ENCODE results near the gene GPR78. TPM values are rescaled to one million over a fixed set of nuclear protein-coding genes. Genes with fewer than 3 reads are reported as not detected.

The GPR78 gene
- total RNA-seq, 1 donor from 2014 or later = 0.16 TPM

- Mint-ChIP-seq H3K4me1 (ENCODE audit: low read depth, unreplicated experiment) (no peaks in the 10 kb centered on the region), H3K27ac (ENCODE audit: unreplicated experiment) (no peak overlapping the region), H3K4me3 (ENCODE audit: unreplicated experiment) (no peak overlapping the region)
Measured at GRCh38 chr4:8612646-8613045, 32.5 kb downstream of the GPR78 start.

GRCh38 chr4:8613421-8614364 lies 33.5 kb downstream of the GPR78 start:
- H3K4me3 ChIP-seq (ENCODE audit: insufficient read depth, low read depth, low read length) = no peak overlapping the region
- no peak overlapping the region for H3K4me2 ChIP-seq (ENCODE audit: low read length)
- no peak overlapping the region for H3K27ac ChIP-seq (ENCODE audit: low read depth, low read length)
- H3K4me1 ChIP-seq (ENCODE audit: insufficient read depth, low read length) = no peaks in the 10 kb centered on the region
- H4K20me1 ChIP-seq (ENCODE audit: insufficient read depth, low read length) = no peaks in the 10 kb centered on the region
- FAIRE-seq (no peak), DNase-seq (ENCODE audit: low read depth) (no peak)
- TF ChIP-seq EZH2 (IDR thresholded peaks at IDR 0.05; ENCODE audit: insufficient read depth, low read length) = no peak
- TF ChIP-seq CTCF (IDR thresholded peaks at IDR 0.05; ENCODE audit: insufficient read depth, low read depth, low read length) = no peak
- H3K36me3 ChIP-seq (ENCODE audit: insufficient read depth, low read length) = no peaks in the 10 kb centered on the region
- peaks cover 10% of the 10 kb centered on the region for H3K36me3 Mint-ChIP-seq (ENCODE audit: low read depth, unreplicated experiment)
- no peak overlapping the region for H3K9ac ChIP-seq (ENCODE audit: low read length)
- H2AFZ ChIP-seq (ENCODE audit: low read depth, low read length) = no peak overlapping the region
- peaks cover 46% of the 10 kb centered on the region for H3K27me3 Mint-ChIP-seq (ENCODE audit: low read depth, unreplicated experiment)
- no peaks in the 10 kb centered on the region for H3K79me2 ChIP-seq (ENCODE audit: insufficient read depth, low read length)
- no peaks in the 10 kb centered on the region for H3K9me3 Mint-ChIP-seq (ENCODE audit: unreplicated experiment)
- no peak overlapping the region for H3K4me3 Mint-ChIP-seq (ENCODE audit: unreplicated experiment)
- no peak overlapping the region for H3K27ac Mint-ChIP-seq (ENCODE audit: unreplicated experiment)
- no peaks in the 10 kb centered on the region for H3K4me1 Mint-ChIP-seq (ENCODE audit: low read depth, unreplicated experiment)
- no peaks in the 10 kb centered on the region for H3K9me3 ChIP-seq (ENCODE audit: insufficient read depth, low read depth, low read length)
- no peaks in the 10 kb centered on the region for H3K27me3 ChIP-seq (ENCODE audit: insufficient read depth, low read length)

More at GRCh38 chr4:8612646-8613045, 32.5 kb downstream of the GPR78 start:
- H3K27ac ChIP-seq (ENCODE audit: low read depth, low read length) = no peak overlapping the region
- no peak overlapping the region for H2AFZ ChIP-seq (ENCODE audit: low read depth, low read length)
- H3K27me3 ChIP-seq (ENCODE audit: insufficient read depth, low read length) = no peaks in the 10 kb centered on the region
- H3K27me3 Mint-ChIP-seq (ENCODE audit: low read depth, unreplicated experiment) = peaks cover 43% of the 10 kb centered on the region
- FAIRE-seq (no peak), DNase-seq (ENCODE audit: low read depth) (no peak)
- no peaks in the 10 kb centered on the region for H3K79me2 ChIP-seq (ENCODE audit: insufficient read depth, low read length)
- H3K9ac ChIP-seq (ENCODE audit: low read length) = no peak overlapping the region
- H3K9me3 Mint-ChIP-seq (ENCODE audit: unreplicated experiment) = no peaks in the 10 kb centered on the region
- H3K36me3 Mint-ChIP-seq (ENCODE audit: low read depth, unreplicated experiment) = peaks cover 8% of the 10 kb centered on the region
- H3K9me3 ChIP-seq (ENCODE audit: insufficient read depth, low read depth, low read length) = no peaks in the 10 kb centered on the region
- TF ChIP-seq EZH2 (IDR thresholded peaks at IDR 0.05; ENCODE audit: insufficient read depth, low read length) (no peak), CTCF (IDR thresholded peaks at IDR 0.05; ENCODE audit: insufficient read depth, low read depth, low read length) (no peak)
- H3K4me2 ChIP-seq (ENCODE audit: low read length) = no peak overlapping the region
- H3K36me3 ChIP-seq (ENCODE audit: insufficient read depth, low read length) = no peaks in the 10 kb centered on the region
- H3K4me1 ChIP-seq (ENCODE audit: insufficient read depth, low read length) = no peaks in the 10 kb centered on the region
- H4K20me1 ChIP-seq (ENCODE audit: insufficient read depth, low read length) = no peaks in the 10 kb centered on the region
- no peak overlapping the region for H3K4me3 ChIP-seq (ENCODE audit: insufficient read depth, low read depth, low read length)
